ENCODE data around the gene ZNF487.

Gene ZNF487

DNA sequence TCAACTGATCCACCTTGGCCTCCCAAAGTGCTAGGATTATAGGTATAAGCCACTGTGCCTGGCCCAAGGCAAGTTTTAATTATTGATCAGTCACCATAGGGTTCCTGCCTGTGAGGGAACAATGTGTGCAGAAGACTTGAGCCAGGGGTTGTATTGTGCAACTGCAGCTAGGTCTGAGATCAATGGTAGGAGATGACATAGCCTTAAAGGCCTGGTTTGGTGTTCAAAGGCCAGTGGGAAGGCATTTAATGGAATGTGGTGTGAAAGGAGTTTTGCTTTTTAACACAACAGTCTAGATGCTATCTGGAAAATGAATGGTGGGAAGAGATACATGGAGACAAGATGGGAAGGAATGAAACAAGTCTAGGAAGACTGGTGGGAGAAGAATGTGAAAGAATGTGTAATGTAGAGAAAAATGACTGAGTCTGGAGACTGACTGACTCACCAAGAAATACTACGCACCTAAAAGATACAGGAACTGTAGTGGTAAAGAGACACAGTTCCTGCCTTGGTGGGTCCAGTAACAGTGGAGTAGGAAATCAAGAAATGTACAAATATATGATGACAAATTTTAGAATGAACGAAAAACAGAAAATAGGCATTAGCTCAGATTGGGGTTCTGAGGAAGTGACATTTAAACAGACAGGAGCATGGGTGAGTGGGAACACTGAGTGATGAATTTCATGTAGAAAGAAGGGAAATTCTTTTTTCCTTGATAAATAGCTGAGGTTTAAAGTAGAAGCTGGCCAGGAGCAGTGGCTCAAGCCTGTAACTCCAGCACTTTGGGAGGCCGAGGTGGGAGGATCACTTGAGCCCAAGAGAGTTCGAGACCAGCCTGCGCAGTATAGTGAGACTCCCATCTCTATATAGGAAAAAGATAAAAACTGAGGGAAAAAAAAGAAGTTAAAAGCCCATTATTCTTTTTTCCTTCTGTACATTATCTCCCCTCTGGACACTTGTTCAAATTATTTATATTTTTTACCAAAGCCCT is 37.3 kb upstream of the ZNF487 start:
- DNase-seq (no peak), ATAC-seq (peak; percentile 35)
- Mint-ChIP-seq H3K27ac (peak overlapping the region; percentile 93), H3K27me3 (no peaks in the 10 kb centered on the region), H3K4me1 (peaks cover 92% of the 10 kb centered on the region), H3K36me3 (ENCODE audit: low read depth) (peaks cover 86% of the 10 kb centered on the region), H3K9me3 (no peaks in the 10 kb centered on the region), H3K4me3 (peak overlapping the region; percentile 96)

DNA sequence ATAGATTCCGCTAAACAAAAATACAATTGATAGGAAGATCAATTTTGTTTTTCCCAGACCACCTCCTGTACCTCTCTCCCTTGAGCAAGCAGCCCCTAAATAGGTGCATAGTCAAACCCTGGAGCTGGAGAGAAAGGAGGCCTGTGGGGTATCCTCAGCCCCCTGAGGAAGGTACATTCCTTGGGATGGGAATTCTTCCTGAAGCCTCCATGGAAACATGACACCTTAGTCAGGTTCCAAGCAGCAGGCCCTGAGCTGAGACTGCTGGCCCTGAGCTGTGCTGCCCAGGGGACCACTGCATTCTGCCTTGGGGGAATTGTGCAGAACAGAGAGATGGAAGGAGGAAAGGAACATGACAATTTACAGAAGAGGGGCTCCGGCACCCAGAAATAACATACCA is 35.3 kb upstream of the ZNF487 start:
- Mint-ChIP-seq H3K4me3 (peak overlapping the region; percentile 96), H3K36me3 (ENCODE audit: low read depth) (peaks cover 86% of the 10 kb centered on the region), H3K27ac (peak overlapping the region; percentile 93), H3K4me1 (peaks cover 80% of the 10 kb centered on the region), H3K27me3 (no peaks in the 10 kb centered on the region), H3K9me3 (no peaks in the 10 kb centered on the region)
- DNase-seq (no peak), ATAC-seq (no peak)

DNA sequence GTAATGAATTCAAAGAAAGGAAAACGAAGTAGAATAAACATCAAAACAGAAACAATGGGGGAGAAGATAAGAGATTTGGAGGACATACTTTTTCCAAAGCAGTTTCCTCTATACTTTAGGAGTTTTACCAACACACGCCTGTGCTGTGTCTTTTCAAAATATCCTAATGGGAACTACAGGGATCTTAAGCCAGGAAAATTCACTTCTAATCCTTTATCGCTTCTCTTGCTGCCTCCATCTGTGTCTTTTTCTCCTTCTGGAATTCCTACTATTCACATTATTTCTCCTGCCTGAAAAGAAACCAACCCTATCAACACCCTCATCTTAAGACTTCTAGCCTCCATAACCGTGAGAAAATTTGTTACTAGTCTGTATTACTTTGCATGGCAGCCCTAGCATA is 34.7 kb upstream of the ZNF487 start:
- no peaks in the 10 kb centered on the region for H3K27me3 Mint-ChIP-seq
- DNase-seq (no peak), ATAC-seq (no peak)
- H3K4me1 Mint-ChIP-seq, result peaks cover 80% of the 10 kb centered on the region
- peak overlapping the region; percentile 96 for H3K4me3 Mint-ChIP-seq
- H3K27ac Mint-ChIP-seq, result peak overlapping the region; percentile 93
- H3K9me3 Mint-ChIP-seq, result no peaks in the 10 kb centered on the region
- peaks cover 88% of the 10 kb centered on the region for H3K36me3 Mint-ChIP-seq (ENCODE audit: low read depth)

DNA sequence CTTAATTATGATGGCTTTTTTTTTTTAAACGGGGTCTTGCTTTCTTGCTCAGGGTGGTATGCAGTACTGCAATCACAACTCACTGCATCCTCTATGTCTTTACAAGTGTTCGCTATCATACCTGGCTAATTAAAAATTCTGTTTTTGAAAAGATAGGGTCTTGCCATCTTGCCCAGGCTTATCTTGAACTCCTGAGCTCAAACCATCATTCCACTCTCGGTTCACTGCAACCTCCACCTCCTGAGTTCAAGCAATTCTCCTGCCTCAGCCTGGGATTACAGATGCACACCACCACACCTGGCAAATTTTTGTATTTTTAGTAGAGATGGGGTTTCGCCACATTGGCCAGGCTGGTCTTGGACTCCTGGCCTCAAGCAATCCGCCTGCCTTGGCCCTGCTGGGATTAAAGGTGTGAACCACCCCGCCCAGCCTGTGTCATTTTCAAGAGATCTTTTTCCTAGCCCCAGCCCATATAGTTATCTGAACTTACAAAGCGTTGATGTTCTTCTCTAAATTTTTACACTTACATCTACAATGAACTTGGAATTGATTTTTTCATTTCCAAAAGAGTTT is 33.9 kb upstream of the ZNF487 start:
- Mint-ChIP-seq H3K36me3 (ENCODE audit: low read depth) (peaks cover 86% of the 10 kb centered on the region), H3K27ac (peak overlapping the region; percentile 93), H3K4me1 (peaks cover 75% of the 10 kb centered on the region)

GRCh38 chr10:43403911-43404703 is 32.8 kb upstream of the ZNF487 start:
- Mint-ChIP-seq H3K4me1 (peaks cover 63% of the 10 kb centered on the region), H3K27ac (peak overlapping the region; percentile 93), H3K9me3 (no peaks in the 10 kb centered on the region)

More for the DNA sequence above, 33.9 kb upstream of the ZNF487 start:
- DNase-seq (no peak), ATAC-seq (no peak)
- Mint-ChIP-seq H3K9me3 (no peaks in the 10 kb centered on the region), H3K27me3 (no peaks in the 10 kb centered on the region), H3K4me3 (peak overlapping the region; percentile 96)

DNA sequence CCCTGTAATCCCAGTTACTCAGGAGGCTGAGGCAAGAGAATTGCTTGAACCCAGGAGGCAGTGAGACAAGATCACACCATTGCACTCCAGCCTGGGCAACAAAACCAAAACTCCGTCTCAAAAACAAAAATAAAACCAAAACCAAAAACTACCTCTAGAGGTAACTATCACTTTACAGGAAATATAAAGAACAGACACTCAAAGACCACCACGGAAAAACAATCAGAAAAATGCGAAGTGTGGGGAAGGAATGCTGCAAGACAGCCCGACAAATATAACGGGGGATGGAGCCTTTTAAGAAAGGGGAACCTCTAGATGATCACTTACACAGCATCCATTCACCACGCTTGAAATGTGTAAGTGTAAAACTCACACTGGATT is 32.2 kb upstream of the ZNF487 start:
- Mint-ChIP-seq H3K36me3 (ENCODE audit: low read depth) (peaks cover 80% of the 10 kb centered on the region), H3K4me3 (peak overlapping the region; percentile 96), H3K27me3 (no peaks in the 10 kb centered on the region), H3K27ac (peak overlapping the region; percentile 93), H3K9me3 (no peaks in the 10 kb centered on the region), H3K4me1 (peaks cover 60% of the 10 kb centered on the region)
- DNase-seq (no peak), ATAC-seq (no peak)

More at GRCh38 chr10:43403911-43404703, 32.8 kb upstream of the ZNF487 start:
- Mint-ChIP-seq H3K36me3 (ENCODE audit: low read depth) (peaks cover 83% of the 10 kb centered on the region), H3K27me3 (no peaks in the 10 kb centered on the region), H3K4me3 (peak overlapping the region; percentile 96)
- DNase-seq (no peak), ATAC-seq (no peak)

- peak overlapping the region; percentile 96 for H3K4me3 Mint-ChIP-seq
- no peaks in the 10 kb centered on the region for H3K9me3 Mint-ChIP-seq
- peak overlapping the region; percentile 99 for H3K27ac Mint-ChIP-seq
- no peaks in the 10 kb centered on the region for H3K27me3 Mint-ChIP-seq
- peaks cover 59% of the 10 kb centered on the region for H3K36me3 Mint-ChIP-seq (ENCODE audit: low read depth)
- peaks cover 48% of the 10 kb centered on the region for H3K4me1 Mint-ChIP-seq
- ATAC-seq (no peak), DNase-seq (peak; percentile 67)
Observed at GRCh38 chr10:43407148-43407575, 29.7 kb upstream of the ZNF487 start.

GRCh38 chr10:43407576-43408330 is 29.2 kb upstream of the ZNF487 start:
- peak; percentile 58 for ATAC-seq
- Mint-ChIP-seq H3K9me3 (no peaks in the 10 kb centered on the region), H3K4me1 (peaks cover 42% of the 10 kb centered on the region), H3K4me3 (peak overlapping the region; percentile 96), H3K27ac (peak overlapping the region; percentile 99), H3K36me3 (ENCODE audit: low read depth) (peaks cover 53% of the 10 kb centered on the region), H3K27me3 (no peaks in the 10 kb centered on the region)
- peak; percentile 94 for DNase-seq

DNA sequence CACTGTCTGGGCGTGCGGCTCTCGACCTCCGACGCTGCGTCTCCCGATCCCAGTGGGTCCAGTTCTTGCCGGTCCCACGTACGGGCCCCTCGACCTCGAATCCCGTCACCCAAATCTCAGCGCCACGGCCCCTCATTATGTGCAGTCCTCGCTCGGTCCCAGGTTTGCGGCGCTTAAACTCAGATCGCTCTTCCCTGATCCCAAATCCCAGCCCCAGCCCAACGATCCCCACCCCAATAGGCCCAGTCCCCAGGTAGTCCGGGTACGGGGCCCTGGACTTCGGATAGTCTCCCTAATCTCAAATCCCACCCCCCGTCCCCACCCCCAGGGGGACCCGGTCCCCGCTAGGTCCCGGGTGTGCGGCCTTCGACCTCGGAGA is 28.6 kb upstream of the ZNF487 start:
- DNase-seq (no peak), ATAC-seq (no peak)
- H3K4me3 Mint-ChIP-seq, result peak overlapping the region; percentile 96
- H3K4me1 Mint-ChIP-seq, result peaks cover 38% of the 10 kb centered on the region
- no peaks in the 10 kb centered on the region for H3K27me3 Mint-ChIP-seq
- peak overlapping the region; percentile 99 for H3K27ac Mint-ChIP-seq
- peaks cover 47% of the 10 kb centered on the region for H3K36me3 Mint-ChIP-seq (ENCODE audit: low read depth)
- H3K9me3 Mint-ChIP-seq, result no peaks in the 10 kb centered on the region

DNA sequence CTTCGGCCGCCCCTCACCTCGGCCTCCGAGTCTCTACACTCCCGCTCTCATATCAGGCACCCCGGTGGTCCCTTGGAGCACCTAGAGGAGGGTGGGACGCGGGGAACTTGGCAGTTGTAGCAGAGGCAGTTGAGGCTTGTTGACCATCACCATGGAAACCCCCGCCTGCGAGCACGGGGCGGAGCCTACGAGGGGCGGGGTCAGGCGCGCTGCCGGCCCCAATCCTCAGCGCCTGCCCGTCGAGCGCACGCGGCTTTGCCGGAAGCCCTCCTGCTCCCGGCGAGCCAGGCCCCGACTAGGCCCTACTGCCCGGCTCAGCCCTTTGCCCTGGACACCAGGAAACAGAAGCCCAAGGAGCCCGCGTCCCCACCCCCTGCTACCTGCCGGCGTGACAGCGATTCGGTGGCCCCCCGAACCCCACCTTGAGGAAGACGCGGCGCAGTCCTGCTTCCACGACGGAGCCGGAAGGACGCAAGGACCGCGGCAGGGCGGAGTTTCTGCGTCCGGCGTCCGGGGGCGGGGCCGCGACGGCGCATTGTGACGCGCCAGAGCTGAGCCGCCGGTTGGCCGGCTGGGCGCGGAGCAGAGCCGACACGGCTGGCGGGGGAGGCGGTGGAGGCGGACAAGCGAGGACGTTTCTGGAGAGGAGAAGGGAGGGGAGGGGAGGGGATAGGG is 28.1 kb upstream of the ZNF487 start, which contains the start of gene HNRNPF:
HNRNPF (minus strand) TSS at position 477 of the 675 bp plus-strand sequence. CDS start 21,302 bp downstream, outside the sequence.
- H3K36me3 Mint-ChIP-seq (ENCODE audit: low read depth), result peaks cover 42% of the 10 kb centered on the region
- DNase-seq, result peak; percentile 96
- H3K27ac Mint-ChIP-seq, result peak within 1 kb of the TSS; percentile 99
- peaks cover 32% of the 10 kb centered on the region for H3K4me1 Mint-ChIP-seq
- ATAC-seq, result peak; percentile 75
- H3K4me3 Mint-ChIP-seq, result peak within 1 kb of the TSS; percentile 96
- no peaks in the 10 kb centered on the region for H3K9me3 Mint-ChIP-seq
- no peaks in the 10 kb centered on the region for H3K27me3 Mint-ChIP-seq

DNA sequence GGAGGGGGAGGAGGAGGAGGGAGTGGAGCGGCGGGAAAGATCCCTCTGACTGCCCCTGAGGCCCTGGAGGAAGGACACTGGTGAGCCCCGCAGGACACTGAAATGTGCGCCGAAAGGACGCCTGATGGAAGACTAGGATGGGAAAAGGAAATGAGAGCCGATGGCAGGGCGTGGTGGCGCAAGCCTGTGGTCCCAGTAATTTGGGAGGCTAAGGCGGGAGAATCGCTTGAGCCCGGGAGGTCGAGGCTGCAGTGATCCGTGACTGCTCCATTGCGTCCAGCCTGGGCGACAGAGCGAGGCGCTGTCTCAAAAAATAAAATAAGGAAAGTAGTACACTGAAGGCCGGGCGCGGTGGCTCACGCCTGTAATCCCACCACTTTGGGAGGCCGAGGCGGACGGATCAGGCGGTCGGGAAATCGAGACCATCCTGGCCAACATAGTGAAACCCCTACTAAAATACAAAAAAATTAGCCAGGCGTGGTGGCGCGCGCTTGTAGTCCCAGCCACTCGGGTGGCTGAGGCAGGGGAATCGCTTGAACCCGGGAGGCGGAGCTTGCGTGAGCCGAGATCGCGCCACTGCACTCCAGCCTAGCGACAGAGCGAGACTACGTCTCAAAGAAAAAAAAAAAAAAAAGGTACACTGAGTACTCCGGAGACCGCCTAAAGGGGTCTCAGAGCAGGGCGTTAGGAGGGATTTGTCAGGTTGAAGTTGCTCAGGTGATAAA is 27.4 kb upstream of the ZNF487 start:
- Mint-ChIP-seq H3K27ac (peak overlapping the region; percentile 99), H3K9me3 (no peaks in the 10 kb centered on the region), H3K27me3 (no peaks in the 10 kb centered on the region), H3K36me3 (ENCODE audit: low read depth) (peaks cover 35% of the 10 kb centered on the region), H3K4me3 (peak overlapping the region; percentile 96), H3K4me1 (peaks cover 25% of the 10 kb centered on the region)
- ATAC-seq (peak; percentile 0), DNase-seq (peak; percentile 69)

DNA sequence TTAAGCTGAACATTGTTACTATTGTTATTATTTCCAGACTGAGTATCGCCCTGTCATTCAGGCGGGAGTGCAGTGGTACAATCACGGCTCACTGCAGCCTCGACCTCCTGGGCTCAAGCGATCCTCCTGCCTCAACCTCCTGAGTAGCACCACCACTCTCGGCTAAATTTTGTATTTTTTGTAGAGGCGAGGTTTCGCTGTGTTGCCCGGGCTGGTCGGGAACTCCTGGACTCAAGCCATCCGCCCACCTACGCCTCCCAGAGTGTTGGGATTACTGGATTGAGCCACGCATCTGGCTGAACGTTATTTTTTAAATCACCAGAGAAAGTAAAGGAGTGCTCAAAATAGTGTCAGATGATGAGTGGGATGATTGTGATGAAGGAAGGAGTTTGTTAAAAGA is 26.6 kb upstream of the ZNF487 start:
- H3K4me3 Mint-ChIP-seq, result peak overlapping the region; percentile 96
- no peak for DNase-seq
- H3K27ac Mint-ChIP-seq, result peak overlapping the region; percentile 99
- no peak for ATAC-seq
- no peaks in the 10 kb centered on the region for H3K9me3 Mint-ChIP-seq
- H3K27me3 Mint-ChIP-seq, result no peaks in the 10 kb centered on the region
- peaks cover 28% of the 10 kb centered on the region for H3K36me3 Mint-ChIP-seq (ENCODE audit: low read depth)
- H3K4me1 Mint-ChIP-seq, result peaks cover 21% of the 10 kb centered on the region

GRCh38 chr10:43411536-43411935 is 25.4 kb upstream of the ZNF487 start:
- Mint-ChIP-seq H3K4me3 (no peak overlapping the region), H3K27ac (no peak overlapping the region), H3K36me3 (ENCODE audit: low read depth) (peaks cover 16% of the 10 kb centered on the region), H3K4me1 (peaks cover 19% of the 10 kb centered on the region), H3K9me3 (no peaks in the 10 kb centered on the region), H3K27me3 (no peaks in the 10 kb centered on the region)
- ATAC-seq, result no peak
- DNase-seq, result no peak
